Measurements from ENCODE around the gene ATP11B. TPM values are rescaled to one million over a fixed set of nuclear protein-coding genes. Genes with fewer than 3 reads are reported as not detected.
"Not testable (repeated sequence)": the region's sequence is repeated elsewhere in the genome, so short reads cannot be mapped to it uniquely, and the experiment has no call there.

ATP11B gene
- total RNA-seq, 2 donors from 2014 or later: 69.1 to 80.3 TPM

- Mint-ChIP-seq H3K27me3 (no peaks in the 10 kb centered on the region), H3K9me3 (no peaks in the 10 kb centered on the region), H3K36me3 (ENCODE audit: low read depth) (peaks cover 92% of the 10 kb centered on the region), H3K4me3 (no peak overlapping the region), H3K27ac (no peak overlapping the region), H3K4me1 (peaks cover 13% of the 10 kb centered on the region)
- no peak for ATAC-seq (replicated peaks)
Measured at GRCh38 chr3:182837855-182838454, 44.7 kb downstream of the ATP11B start.

GRCh38 chr3:182843478-182843877, 50.2 kb downstream of the ATP11B start:
- ATAC-seq (replicated peaks): no peak
- H3K4me1 Mint-ChIP-seq: peaks cover 9% of the 10 kb centered on the region
- peaks cover 98% of the 10 kb centered on the region for H3K36me3 Mint-ChIP-seq (ENCODE audit: low read depth)
- no peaks in the 10 kb centered on the region for H3K9me3 Mint-ChIP-seq
- no peak overlapping the region for H3K27ac Mint-ChIP-seq
- no peak overlapping the region for H3K4me3 Mint-ChIP-seq
- H3K27me3 Mint-ChIP-seq: no peaks in the 10 kb centered on the region

GRCh38 chr3:182848906-182849305, 55.6 kb downstream of the ATP11B start:
- Mint-ChIP-seq H3K9me3 (no peaks in the 10 kb centered on the region), H3K36me3 (ENCODE audit: low read depth) (peaks cover 97% of the 10 kb centered on the region)
- ATAC-seq (replicated peaks): no peak

GRCh38 chr3:182855076-182855475, 61.8 kb downstream of the ATP11B start:
- ATAC-seq (replicated peaks): no peak
- no peak overlapping the region for H3K4me3 Mint-ChIP-seq
- H3K27me3 Mint-ChIP-seq: no peaks in the 10 kb centered on the region
- H3K36me3 Mint-ChIP-seq (ENCODE audit: low read depth): peaks cover 85% of the 10 kb centered on the region
- no peaks in the 10 kb centered on the region for H3K4me1 Mint-ChIP-seq
- H3K27ac Mint-ChIP-seq: peak overlapping the region; percentile 14
- no peaks in the 10 kb centered on the region for H3K9me3 Mint-ChIP-seq

More at GRCh38 chr3:182848906-182849305, 55.6 kb downstream of the ATP11B start:
- Mint-ChIP-seq H3K4me1 (no peaks in the 10 kb centered on the region), H3K4me3 (no peak overlapping the region), H3K27ac (peak overlapping the region; percentile 20), H3K27me3 (no peaks in the 10 kb centered on the region)

- H3K27ac Mint-ChIP-seq: no peak overlapping the region
- no peaks in the 10 kb centered on the region for H3K9me3 Mint-ChIP-seq
- H3K36me3 Mint-ChIP-seq (ENCODE audit: low read depth): peaks cover 90% of the 10 kb centered on the region
- H3K4me3 Mint-ChIP-seq: no peak overlapping the region
- H3K4me1 Mint-ChIP-seq: peaks cover 10% of the 10 kb centered on the region
- no peak for ATAC-seq (replicated peaks)
- H3K27me3 Mint-ChIP-seq: no peaks in the 10 kb centered on the region
Measured at GRCh38 chr3:182861348-182861747, 68.0 kb downstream of the ATP11B start.

- Mint-ChIP-seq H3K27me3 (no peaks in the 10 kb centered on the region), H3K4me1 (peaks cover 10% of the 10 kb centered on the region), H3K4me3 (peak overlapping the region; percentile 11), H3K36me3 (ENCODE audit: low read depth) (peaks cover 91% of the 10 kb centered on the region), H3K27ac (no peak overlapping the region), H3K9me3 (no peaks in the 10 kb centered on the region)
- peak; percentile 28 for ATAC-seq (replicated peaks)
Measured at GRCh38 chr3:182862159-182862860, 69.0 kb downstream of the ATP11B start.

GRCh38 chr3:182869059-182869458, 75.8 kb downstream of the ATP11B start:
- ATAC-seq (replicated peaks): no peak
- H3K4me3 Mint-ChIP-seq: no peak overlapping the region
- H3K9me3 Mint-ChIP-seq: no peaks in the 10 kb centered on the region
- H3K36me3 Mint-ChIP-seq (ENCODE audit: low read depth): peaks cover 94% of the 10 kb centered on the region
- no peaks in the 10 kb centered on the region for H3K27me3 Mint-ChIP-seq
- no peak overlapping the region for H3K27ac Mint-ChIP-seq
- no peaks in the 10 kb centered on the region for H3K4me1 Mint-ChIP-seq

GRCh38 chr3:182870917-182871316, 77.6 kb downstream of the ATP11B start:
- not testable (repeated sequence) for H3K4me1 Mint-ChIP-seq; H3K27ac Mint-ChIP-seq; H3K27me3 Mint-ChIP-seq; ATAC-seq (replicated peaks); H3K4me3 Mint-ChIP-seq; H3K9me3 Mint-ChIP-seq
- H3K36me3 Mint-ChIP-seq (ENCODE audit: low read depth): peaks cover 93% of the 10 kb centered on the region

GRCh38 chr3:182879031-182879611, 85.8 kb downstream of the ATP11B start:
- peak; percentile 48 for ATAC-seq (replicated peaks)
- Mint-ChIP-seq H3K9me3 (no peaks in the 10 kb centered on the region), H3K4me3 (no peak overlapping the region), H3K4me1 (no peaks in the 10 kb centered on the region), H3K27me3 (no peaks in the 10 kb centered on the region), H3K36me3 (ENCODE audit: low read depth) (peaks cover 80% of the 10 kb centered on the region), H3K27ac (no peak overlapping the region)

GRCh38 chr3:182886497-182886896, 93.2 kb downstream of the ATP11B start:
- Mint-ChIP-seq H3K4me3 (no peak overlapping the region), H3K27ac (no peak overlapping the region), H3K27me3 (no peaks in the 10 kb centered on the region), H3K36me3 (ENCODE audit: low read depth) (peaks cover 75% of the 10 kb centered on the region), H3K4me1 (no peaks in the 10 kb centered on the region), H3K9me3 (no peaks in the 10 kb centered on the region)
- no peak for ATAC-seq (replicated peaks)

GRCh38 chr3:182889948-182890629, 96.8 kb downstream of the ATP11B start:
- no peak overlapping the region for H3K27ac Mint-ChIP-seq
- no peak for ATAC-seq (replicated peaks)
- H3K9me3 Mint-ChIP-seq: no peaks in the 10 kb centered on the region
- H3K27me3 Mint-ChIP-seq: no peaks in the 10 kb centered on the region
- peaks cover 84% of the 10 kb centered on the region for H3K36me3 Mint-ChIP-seq (ENCODE audit: low read depth)
- H3K4me1 Mint-ChIP-seq: no peaks in the 10 kb centered on the region
- H3K4me3 Mint-ChIP-seq: no peak overlapping the region

GRCh38 chr3:182891364-182891763, 98.1 kb downstream of the ATP11B start:
- ATAC-seq (replicated peaks): no peak
- Mint-ChIP-seq H3K4me3 (no peak overlapping the region), H3K9me3 (no peaks in the 10 kb centered on the region), H3K27ac (no peak overlapping the region), H3K27me3 (no peaks in the 10 kb centered on the region), H3K36me3 (ENCODE audit: low read depth) (peaks cover 84% of the 10 kb centered on the region), H3K4me1 (no peaks in the 10 kb centered on the region)

- H3K4me1 Mint-ChIP-seq: no peaks in the 10 kb centered on the region
- H3K36me3 Mint-ChIP-seq (ENCODE audit: low read depth): peaks cover 84% of the 10 kb centered on the region
- H3K27me3 Mint-ChIP-seq: no peaks in the 10 kb centered on the region
- no peak overlapping the region for H3K4me3 Mint-ChIP-seq
- no peak for ATAC-seq (replicated peaks)
- H3K27ac Mint-ChIP-seq: peak overlapping the region; percentile 4
- no peaks in the 10 kb centered on the region for H3K9me3 Mint-ChIP-seq
Measured at GRCh38 chr3:182892226-182892625, 98.9 kb downstream of the ATP11B start.

- peak overlapping the region; percentile 19 for H3K27ac Mint-ChIP-seq
- H3K27me3 Mint-ChIP-seq: no peaks in the 10 kb centered on the region
- peaks cover 78% of the 10 kb centered on the region for H3K36me3 Mint-ChIP-seq (ENCODE audit: low read depth)
- H3K4me1 Mint-ChIP-seq: no peaks in the 10 kb centered on the region
- H3K4me3 Mint-ChIP-seq: no peak overlapping the region
- no peak for ATAC-seq (replicated peaks)
- H3K9me3 Mint-ChIP-seq: no peaks in the 10 kb centered on the region
Measured at GRCh38 chr3:182895513-182896112, 102.3 kb downstream of the ATP11B start.
